Stimulated activated CD4-positive, alpha-beta T cell treated with anti-CD3 and anti-CD28 coated beads, Interleukin-4, amount 100 ng/mL, for 24 hours (primary cell): ENCODE measurements around the gene PRR30.

Experiments used
- DNase-seq: peaks from one replicate; pipeline ENCODE4 v3.0.0-alpha.2; 2020

Gene PRR30

GRCh38 chr2:27152796-27153464 is 13.7 kb upstream of the PRR30 start:
- no peak for DNase-seq

DNA sequence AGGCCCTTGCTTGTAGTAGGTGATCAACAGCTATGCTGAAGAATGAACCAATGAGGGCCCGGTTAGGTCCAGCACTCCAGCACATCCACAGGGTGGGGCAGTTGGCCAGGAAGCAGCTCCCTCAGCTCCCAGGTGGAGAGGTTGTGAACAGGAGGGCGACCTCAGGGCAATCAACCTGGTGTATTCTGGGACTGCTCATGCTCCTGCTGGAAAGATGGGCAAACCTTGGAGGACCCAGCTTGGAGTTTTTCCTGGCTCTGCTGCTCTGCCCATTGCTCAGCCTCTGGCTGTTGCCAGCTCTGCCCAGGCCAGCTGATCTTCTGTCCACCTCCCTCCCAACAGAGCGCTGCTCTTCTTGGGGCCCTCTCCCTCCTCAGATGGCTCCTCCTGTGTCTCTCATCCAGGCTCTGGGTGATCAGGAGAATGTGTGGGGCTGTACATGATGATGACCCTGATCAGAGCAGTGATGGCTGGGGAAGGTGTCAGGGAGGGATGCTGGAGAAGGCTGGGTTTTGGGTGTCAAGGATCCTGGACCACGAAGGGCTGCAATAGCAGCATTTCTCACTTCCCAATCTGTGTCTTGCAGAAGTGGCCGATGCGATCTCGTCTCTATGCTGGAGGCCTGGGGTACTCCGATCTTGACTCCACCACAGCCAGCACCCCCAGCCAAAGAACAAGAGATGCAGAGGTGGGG is 13.0 kb upstream of the PRR30 start:
- DNase-seq, result no peak

GRCh38 chr2:27150639-27151230 is 11.5 kb upstream of the PRR30 start:
- no peak for DNase-seq

GRCh38 chr2:27149570-27150405 is 10.6 kb upstream of the PRR30 start:
- DNase-seq, result no peak

DNA sequence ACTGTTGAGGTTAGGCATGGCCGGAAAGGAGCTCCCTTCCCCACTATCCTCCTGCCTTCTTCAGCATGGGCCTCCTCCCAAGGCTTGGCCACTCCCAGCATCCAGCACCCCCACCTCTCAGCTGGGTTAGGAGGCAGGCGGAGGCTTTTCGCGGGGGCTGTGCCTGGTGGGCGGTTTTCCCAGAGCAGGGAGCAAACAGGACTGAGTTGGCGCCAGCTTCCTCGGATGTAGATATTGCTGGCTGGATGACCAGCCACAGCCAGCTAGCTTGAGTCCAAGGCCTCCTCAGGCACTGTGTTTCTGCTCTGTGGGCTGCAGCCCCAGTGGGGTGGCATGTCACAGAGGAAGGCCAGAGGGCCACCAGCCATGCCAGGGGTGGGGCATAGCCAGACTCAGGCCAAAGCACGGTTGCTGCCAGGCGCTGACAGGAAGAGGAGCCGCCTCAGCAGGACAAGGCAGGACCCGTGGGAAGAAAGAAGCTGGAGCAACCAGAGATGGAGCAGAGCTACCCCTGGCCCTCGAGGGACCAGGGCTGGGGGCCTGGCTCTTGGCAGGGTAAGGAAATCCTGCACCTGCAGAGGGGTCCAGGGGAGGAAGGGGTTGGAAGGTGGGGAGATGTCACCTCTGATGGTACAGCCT is 9.7 kb upstream of the PRR30 start, which contains the start of gene TCF23:
TSS of gene TCF23 (plus strand) at position 204 of the 639 bp plus-strand sequence. CDS start at position 334, 130 bp downstream.
- DNase-seq, result no peak

GRCh38 chr2:27147935-27148334 is 8.7 kb upstream of the PRR30 start:
- no peak for DNase-seq

DNA sequence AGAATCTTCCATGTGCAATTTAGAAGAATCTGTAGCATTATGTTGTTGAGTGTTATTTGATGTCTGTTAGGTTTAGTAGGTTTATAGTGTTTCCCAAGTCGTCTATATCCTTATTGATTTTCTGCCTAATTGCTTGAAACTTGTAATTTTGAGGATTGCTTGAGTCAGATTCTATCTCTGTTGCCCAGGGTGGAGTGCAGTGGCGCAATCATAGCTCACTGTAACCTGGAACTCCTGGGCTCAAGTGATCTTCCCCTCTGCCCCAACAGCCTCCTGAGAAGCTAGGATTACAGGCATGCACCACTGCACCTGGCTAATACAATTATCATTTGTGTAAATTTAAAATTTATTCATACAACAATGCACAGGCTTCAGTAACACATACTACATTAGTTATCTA is 6.5 kb upstream of the PRR30 start:
- no peak for DNase-seq

- DNase-seq, result no peak
These were observed 4.1 kb upstream of the PRR30 start for GRCh38 chr2:27143285-27143684.

DNA sequence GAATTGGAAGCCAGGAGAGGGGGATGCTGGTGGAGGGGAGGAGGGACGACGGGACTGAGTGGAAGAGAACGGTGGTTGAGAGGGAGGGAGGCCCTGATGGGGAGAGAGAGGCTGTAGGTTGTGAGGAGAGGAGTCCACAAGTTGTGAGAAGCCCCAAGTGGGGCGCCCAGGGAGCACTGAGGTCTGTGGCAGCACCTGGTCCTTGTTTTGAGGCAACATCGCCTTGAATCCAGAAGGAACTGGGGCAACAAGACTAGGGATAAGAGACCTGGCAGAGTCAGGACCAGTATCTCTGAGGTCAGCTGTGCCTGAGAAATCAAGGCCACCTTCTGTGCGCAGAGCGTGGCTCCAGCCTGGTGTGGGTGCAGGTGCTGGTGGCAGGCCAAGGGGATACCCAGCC is 1.1 kb downstream of the PRR30 start:
- DNase-seq, result no peak

GRCh38 chr2:27137322-27137935 is 1.8 kb downstream of the PRR30 start:
- DNase-seq, result no peak

- no peak for DNase-seq
These were observed 2.5 kb downstream of the PRR30 start for GRCh38 chr2:27136751-27137150.

- no peak for DNase-seq
These were observed 3.7 kb downstream of the PRR30 start for GRCh38 chr2:27135478-27135955.

DNA sequence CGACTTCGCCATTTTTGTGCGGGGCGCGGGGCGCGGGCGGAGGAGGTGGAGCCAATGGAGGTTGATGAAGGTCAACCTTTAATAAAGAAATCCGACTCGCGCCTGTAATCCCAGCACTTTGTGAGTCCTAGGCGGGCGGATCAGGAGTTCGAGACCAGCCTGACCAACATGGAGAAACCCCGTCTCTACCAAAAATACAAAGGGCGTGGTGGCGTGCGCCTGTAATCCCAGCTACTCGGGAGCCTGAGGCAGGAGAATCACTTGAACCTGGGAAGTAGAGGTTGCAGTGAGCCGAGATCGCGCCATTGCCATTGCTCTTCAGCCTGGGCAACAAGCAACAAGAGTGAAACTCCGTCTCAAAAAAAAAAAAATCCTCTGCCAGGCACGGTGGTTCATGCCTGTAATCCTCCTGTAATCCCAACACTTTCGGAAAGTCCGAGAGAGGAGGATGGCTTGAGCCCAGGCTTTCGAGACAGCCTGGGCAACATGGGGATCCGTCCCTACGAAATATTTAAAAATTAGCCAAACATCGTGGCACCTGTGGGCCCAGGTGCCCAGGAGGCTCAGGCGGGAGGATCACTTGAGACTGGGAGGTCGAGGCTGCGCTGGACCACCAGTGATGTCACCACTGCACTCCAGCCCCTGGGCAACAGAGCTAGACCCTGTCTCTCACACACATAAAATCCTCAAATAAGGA is 4.3 kb downstream of the PRR30 start:
- DNase-seq, result no peak

DNA sequence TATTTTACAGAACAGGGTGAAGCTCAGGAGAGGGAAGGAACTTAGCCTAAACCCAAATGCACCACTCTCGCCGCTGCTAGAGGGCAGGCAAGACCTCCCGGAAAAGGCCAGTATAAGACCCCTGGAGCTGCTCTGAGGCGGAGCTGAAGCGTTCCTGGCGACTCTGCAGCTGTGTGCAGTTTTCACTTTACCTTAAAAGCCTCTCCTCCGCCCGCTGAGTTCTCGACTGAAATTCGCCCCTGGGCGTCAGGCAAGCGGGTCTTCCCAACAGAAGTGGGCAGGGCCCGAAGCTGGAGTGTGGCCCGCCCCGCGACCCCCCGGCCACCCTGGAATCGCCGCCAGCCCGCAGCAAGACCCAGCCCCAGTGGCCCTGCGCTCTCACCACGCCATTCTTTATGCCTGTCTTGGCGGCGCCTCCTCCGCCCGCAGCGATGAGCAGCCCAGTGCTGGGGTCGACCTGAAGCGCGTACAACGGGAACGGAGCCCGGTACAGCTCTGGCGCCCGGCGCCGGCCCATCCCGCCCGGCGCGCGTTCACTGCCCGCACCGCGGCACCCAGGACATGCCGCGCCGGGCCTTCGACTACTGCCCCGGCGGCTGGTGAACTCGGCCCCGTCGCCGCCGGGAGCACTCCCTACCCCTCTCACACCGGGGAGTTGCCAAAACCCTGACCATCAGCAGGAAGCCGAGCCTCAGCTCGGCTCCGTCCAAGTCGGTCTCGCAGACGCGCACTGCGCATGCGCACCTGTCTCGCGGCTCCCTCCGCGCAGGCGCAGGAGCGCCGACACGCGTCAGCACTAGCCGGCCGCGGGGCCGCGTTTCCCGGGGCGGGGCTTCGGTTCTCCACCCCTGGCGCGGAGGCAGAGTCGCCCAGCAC is 5.1 kb downstream of the PRR30 start, which contains the start of gene PREB:
TSS of gene PREB (minus strand) at position 732 of the 876 bp plus-strand sequence. CDS start at position 517, 215 bp downstream.
- peak; percentile 98 for DNase-seq

DNA sequence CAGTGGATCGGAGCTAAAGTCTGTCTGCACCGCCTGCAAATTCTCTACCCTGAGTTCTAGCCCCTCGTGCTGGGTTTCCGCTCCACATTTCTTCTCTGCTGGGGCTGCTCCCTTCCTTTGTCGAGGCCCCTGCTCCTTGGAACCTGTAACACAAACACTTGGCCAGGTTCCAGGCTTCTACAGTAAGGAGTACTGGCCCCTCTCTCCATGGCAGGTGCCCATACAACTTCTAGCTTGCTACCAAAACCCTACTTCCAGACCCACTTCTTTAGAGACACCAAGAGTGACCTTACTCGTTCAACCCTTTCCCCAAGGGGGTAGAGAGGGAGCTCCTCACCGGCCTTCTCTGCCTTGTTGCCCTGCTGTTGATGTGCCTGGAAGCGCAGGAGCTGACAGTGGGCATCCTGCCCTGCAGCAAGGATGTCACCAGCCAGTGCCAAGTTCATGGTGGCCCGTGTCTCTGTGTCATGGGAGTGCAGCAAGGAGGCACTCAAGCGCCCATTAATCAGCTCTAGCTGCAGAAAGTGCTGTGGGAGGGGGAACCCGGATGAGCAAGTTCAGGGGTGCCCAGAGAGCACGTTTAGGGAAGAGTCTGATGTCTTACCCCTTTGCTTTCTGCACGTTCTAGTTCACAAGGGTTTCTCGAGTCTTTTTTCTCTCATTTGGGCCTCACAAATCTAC is 5.9 kb downstream of the PRR30 start:
- DNase-seq, result peak; percentile 41

GRCh38 chr2:27131429-27131828 is 7.8 kb downstream of the PRR30 start:
- no peak for DNase-seq

DNA sequence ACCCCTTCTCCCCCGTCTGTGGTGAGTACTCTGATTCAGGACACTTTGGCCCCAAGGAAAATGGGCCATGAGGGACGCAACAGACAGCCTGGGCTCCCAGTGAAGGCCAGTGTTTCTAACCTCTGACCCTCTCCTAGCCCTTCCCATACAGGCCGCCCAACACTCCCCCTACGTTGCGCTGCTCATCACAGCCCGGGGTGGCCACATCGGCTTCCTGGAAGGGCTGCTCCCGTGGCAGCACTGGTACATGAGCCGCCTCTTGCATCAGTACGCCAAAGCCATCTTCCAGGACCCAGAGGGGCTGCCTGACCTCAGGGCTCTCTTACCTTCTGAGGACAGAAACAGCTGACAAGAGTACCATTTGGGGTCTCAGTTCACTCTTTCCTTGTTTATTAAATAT is 8.8 kb downstream of the PRR30 start:
- no peak for DNase-seq

- DNase-seq, result no peak
These were observed 10.3 kb downstream of the PRR30 start for GRCh38 chr2:27128668-27129571.
